ENCODE data around the gene FBN3. TPM values are rescaled to one million over a fixed set of nuclear protein-coding genes. Genes with fewer than 3 reads are reported as not detected.
"Not testable (repeated sequence)": the region's sequence is repeated elsewhere in the genome, so short reads cannot be mapped to it uniquely, and the experiment has no call there.

The FBN3 gene
- total RNA-seq, 1 donor from 2014 or later = not detected

- ATAC-seq (ENCODE audit: low read depth) (no peak), DNase-seq (no peak)
- TF ChIP-seq CTCF (IDR thresholded peaks at IDR 0.05) = no peak
- ChIA-PET POLR2A (no interaction called here), CTCF (no interaction called here)
- Mint-ChIP-seq H3K4me3 (no peak overlapping the region), H3K4me1 (no peaks in the 10 kb centered on the region), H3K27me3 (peaks cover 8% of the 10 kb centered on the region), H3K36me3 (ENCODE audit: low read depth) (no peaks in the 10 kb centered on the region), H3K9me3 (no peaks in the 10 kb centered on the region), H3K27ac (no peak overlapping the region)
- intact Hi-C loops (cut with micrococcal nuclease) = no loop called here
Observed at GRCh38 chr19:8038815-8039214, 110.6 kb downstream of the FBN3 start.

DNA sequence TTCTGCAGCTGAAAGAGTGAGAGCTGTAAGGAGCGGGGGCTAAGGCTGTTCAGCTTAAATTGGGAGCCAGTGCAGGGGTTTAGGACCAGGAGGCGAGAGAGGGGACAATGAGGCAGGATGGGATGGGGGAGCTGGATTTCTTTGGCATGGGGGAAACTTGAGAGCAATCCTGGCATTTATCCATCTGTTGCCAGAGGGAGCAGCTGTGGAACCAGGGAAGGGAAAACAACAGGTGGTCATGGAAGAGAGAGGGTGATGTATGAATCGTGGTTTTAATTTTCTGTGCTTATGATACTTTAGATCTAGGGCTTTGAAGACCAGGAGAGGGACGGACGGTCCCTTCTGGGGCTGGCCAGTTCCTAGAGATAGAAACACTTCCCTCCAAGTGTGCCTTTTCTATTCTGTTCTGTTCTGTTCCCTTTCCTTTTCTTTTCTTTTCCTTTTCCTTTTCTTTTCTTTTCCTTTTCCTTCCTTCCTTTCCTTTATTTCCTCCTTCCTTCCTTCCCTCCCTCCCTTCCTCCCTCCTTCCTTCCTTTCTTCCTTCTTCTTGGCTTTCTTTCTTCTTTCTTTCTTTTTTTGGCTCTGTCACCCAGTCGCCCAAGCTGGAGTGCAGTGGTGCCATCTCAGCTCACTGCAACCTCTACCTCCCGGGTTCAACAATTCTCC, 112.8 kb downstream of the FBN3 start:
- Mint-ChIP-seq H3K4me3 (no peak overlapping the region), H3K36me3 (ENCODE audit: low read depth) (no peaks in the 10 kb centered on the region), H3K27me3 (peaks cover 11% of the 10 kb centered on the region), H3K27ac (no peak overlapping the region), H3K9me3 (no peaks in the 10 kb centered on the region), H3K4me1 (no peaks in the 10 kb centered on the region)
- DNase-seq (no peak), ATAC-seq (ENCODE audit: low read depth) (no peak)
- ChIA-PET CTCF (no interaction called here), POLR2A (no interaction called here)
- intact Hi-C loops (cut with micrococcal nuclease) = no loop called here
- TF ChIP-seq CTCF (IDR thresholded peaks at IDR 0.05) = no peak

GRCh38 chr19:8034178-8034525, 115.2 kb downstream of the FBN3 start:
- H3K4me1 Mint-ChIP-seq = no peaks in the 10 kb centered on the region
- POLR2A ChIA-PET = no interaction called here

DNA sequence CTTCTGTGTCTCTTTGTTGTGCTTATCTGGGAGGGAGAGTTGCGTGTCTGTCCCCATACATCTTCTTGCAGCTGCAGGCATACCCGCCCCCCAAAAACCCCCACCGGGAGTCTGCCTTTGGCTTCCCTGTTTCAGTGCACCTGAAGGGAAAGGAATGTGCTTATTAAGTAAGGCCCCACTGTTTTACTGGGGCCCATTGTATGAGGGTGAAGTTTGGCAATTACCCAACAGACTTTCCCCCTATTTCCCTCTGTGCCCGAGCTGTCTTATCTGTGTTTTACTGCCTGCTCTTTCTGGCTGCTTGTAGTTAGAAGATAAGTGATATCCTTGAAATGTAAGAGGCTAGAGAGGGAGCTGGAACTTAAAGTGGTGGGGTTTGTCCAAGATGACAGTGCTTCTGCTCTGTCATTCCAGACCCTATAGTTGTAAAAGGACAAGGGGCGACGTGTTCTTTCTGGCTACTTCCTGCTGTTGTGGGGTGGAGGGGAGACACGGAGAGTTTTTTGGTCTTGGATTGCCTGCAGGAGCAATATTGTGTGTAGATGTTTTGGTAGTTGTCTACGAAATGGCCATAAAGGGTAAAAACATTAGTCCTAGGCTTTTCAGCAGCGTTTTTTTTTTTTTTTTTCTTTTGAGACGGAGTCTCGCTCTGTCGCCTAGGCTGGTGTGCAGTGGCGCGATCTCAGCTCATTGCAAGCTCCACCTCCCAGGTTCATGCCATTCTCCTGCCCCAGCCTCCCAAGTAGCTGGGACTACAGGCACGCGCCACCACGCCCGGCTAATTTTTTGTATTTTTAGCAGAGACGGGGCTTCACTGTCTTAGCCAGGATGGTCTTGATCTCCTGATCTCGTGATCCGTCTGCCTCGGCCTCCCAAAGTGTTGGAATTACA, 115.9 kb downstream of the FBN3 start:
- intact Hi-C loops (cut with micrococcal nuclease); H3K36me3 Mint-ChIP-seq (ENCODE audit: low read depth); H3K9me3 Mint-ChIP-seq; CTCF ChIA-PET; H3K4me3 Mint-ChIP-seq; POLR2A ChIA-PET; H3K27ac Mint-ChIP-seq; H3K4me1 Mint-ChIP-seq; DNase-seq; H3K27me3 Mint-ChIP-seq; ATAC-seq (ENCODE audit: low read depth): not testable (repeated sequence)

More at GRCh38 chr19:8034178-8034525, 115.2 kb downstream of the FBN3 start:
- no peak for DNase-seq
- Mint-ChIP-seq H3K27me3 (peaks cover 8% of the 10 kb centered on the region), H3K4me3 (no peak overlapping the region), H3K27ac (no peak overlapping the region), H3K36me3 (ENCODE audit: low read depth) (no peaks in the 10 kb centered on the region), H3K9me3 (no peaks in the 10 kb centered on the region)
- intact Hi-C loops (cut with micrococcal nuclease) = no loop called here
- TF ChIP-seq CTCF (IDR thresholded peaks at IDR 0.05) = no peak
- CTCF ChIA-PET = no interaction called here
- ATAC-seq (ENCODE audit: low read depth) = no peak

DNA sequence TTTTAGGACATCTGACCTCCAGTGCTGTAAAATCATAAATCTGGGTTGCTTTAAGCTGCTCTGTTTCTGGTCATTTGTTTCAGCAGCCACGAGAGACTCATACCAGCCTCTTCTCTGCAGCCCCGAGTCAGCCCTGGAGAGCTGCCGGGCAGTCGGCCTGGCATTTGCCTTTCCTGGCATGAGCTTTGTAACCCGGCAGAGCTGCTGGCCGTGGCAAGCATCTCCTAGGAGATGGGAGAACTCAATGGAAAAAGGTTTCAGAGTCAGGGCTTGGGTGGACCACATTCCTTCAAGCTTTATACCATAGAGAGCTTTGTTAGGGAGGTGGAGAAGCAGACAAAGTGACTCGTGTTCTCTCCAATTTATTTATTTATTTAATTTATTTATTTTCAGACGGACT, 118.4 kb downstream of the FBN3 start:
- Mint-ChIP-seq H3K27ac (no peak overlapping the region), H3K27me3 (peaks cover 8% of the 10 kb centered on the region), H3K9me3 (no peaks in the 10 kb centered on the region), H3K4me1 (no peaks in the 10 kb centered on the region), H3K4me3 (no peak overlapping the region), H3K36me3 (ENCODE audit: low read depth) (no peaks in the 10 kb centered on the region)
- ATAC-seq (ENCODE audit: low read depth) (no peak), DNase-seq (no peak)
- intact Hi-C loops (cut with micrococcal nuclease) = no loop called here
- POLR2A ChIA-PET = no interaction called here
- no peak for TF ChIP-seq CTCF (IDR thresholded peaks at IDR 0.05)
- CTCF ChIA-PET = interaction anchor here (0.6 kb wide), 1 partner anchor 101 kb away, joined by 3 read pairs; no protein-coding TSS in a partner anchor

Data from activated B cell treated with CpG ODN at 0.5 μM for 24 hours (primary cell).